ENCODE measurements around the gene LTA4H.
"Not testable (repeated sequence)": the region's sequence is repeated elsewhere in the genome, so short reads cannot be mapped to it uniquely, and the experiment has no call there.

The LTA4H gene

GRCh38 chr12:95975491-95975890 is 59.9 kb downstream of the LTA4H start:
- DNase-seq (ENCODE audit: low read depth, low spot score) = no peak
- Histone ChIP-seq H3K36me3 (ENCODE audit: control insufficient read depth, insufficient read depth, low read length) (no peaks in the 10 kb centered on the region), H3K9me3 (ENCODE audit: control insufficient read depth, insufficient read depth, low read length) (no peaks in the 10 kb centered on the region), H3K27ac (ENCODE audit: low read length) (no peak overlapping the region), H3K27me3 (ENCODE audit: control insufficient read depth, insufficient read depth, low read length) (no peaks in the 10 kb centered on the region), H3K4me1 (ENCODE audit: control insufficient read depth, insufficient read depth, low read length) (0 out of 2 replicates have a peak, but pooled peaks cover 1% of the 10 kb centered on the region), H3K4me3 (ENCODE audit: low read length) (no peak overlapping the region)
- WGBS (ENCODE audit: insufficient coverage, insufficient read length) = no CpG with 5 or more reads among the region's 4 CpGs

GRCh38 chr12:95974358-95974757 is 61.0 kb downstream of the LTA4H start:
- Histone ChIP-seq H3K36me3 (ENCODE audit: control insufficient read depth, insufficient read depth, low read length) (no peaks in the 10 kb centered on the region), H3K27me3 (ENCODE audit: control insufficient read depth, insufficient read depth, low read length) (no peaks in the 10 kb centered on the region), H3K4me3 (ENCODE audit: low read length) (no peak overlapping the region), H3K9me3 (ENCODE audit: control insufficient read depth, insufficient read depth, low read length) (no peaks in the 10 kb centered on the region), H3K27ac (ENCODE audit: low read length) (no peak overlapping the region), H3K4me1 (ENCODE audit: control insufficient read depth, insufficient read depth, low read length) (peaks cover 1% of the 10 kb centered on the region; the same call in 1 of the 2 replicates)
- WGBS (ENCODE audit: insufficient coverage, insufficient read length) = no CpG with 5 or more reads among the region's 2 CpGs
- DNase-seq (ENCODE audit: low read depth, low spot score) = no peak

- H3K27ac ChIP-seq (ENCODE audit: low read length) = no peak overlapping the region
- WGBS (ENCODE audit: insufficient coverage, insufficient read length) = no CpG with 5 or more reads among the region's 4 CpGs
Observed at GRCh38 chr12:95972832-95973456, 62.4 kb downstream of the LTA4H start.

GRCh38 chr12:95970905-95971304 is 64.5 kb downstream of the LTA4H start:
- Histone ChIP-seq H3K4me1 (ENCODE audit: control insufficient read depth, insufficient read depth, low read length) (no peaks in the 10 kb centered on the region; the same call in 1 of the 2 replicates), H3K4me3 (ENCODE audit: low read length) (no peak overlapping the region), H3K27ac (ENCODE audit: low read length) (no peak overlapping the region), H3K36me3 (ENCODE audit: control insufficient read depth, insufficient read depth, low read length) (no peaks in the 10 kb centered on the region), H3K27me3 (ENCODE audit: control insufficient read depth, insufficient read depth, low read length) (no peaks in the 10 kb centered on the region), H3K9me3 (ENCODE audit: control insufficient read depth, insufficient read depth, low read length) (no peaks in the 10 kb centered on the region)
- no CpG with 5 or more reads among the region's 7 CpGs for WGBS (ENCODE audit: insufficient coverage, insufficient read length)
- DNase-seq (ENCODE audit: low read depth, low spot score) = peak; percentile 61

More at GRCh38 chr12:95972832-95973456, 62.4 kb downstream of the LTA4H start:
- Histone ChIP-seq H3K4me1 (ENCODE audit: control insufficient read depth, insufficient read depth, low read length) (peaks cover 1% of the 10 kb centered on the region; the same call in 1 of the 2 replicates), H3K36me3 (ENCODE audit: control insufficient read depth, insufficient read depth, low read length) (no peaks in the 10 kb centered on the region), H3K27me3 (ENCODE audit: control insufficient read depth, insufficient read depth, low read length) (no peaks in the 10 kb centered on the region), H3K9me3 (ENCODE audit: control insufficient read depth, insufficient read depth, low read length) (no peaks in the 10 kb centered on the region), H3K4me3 (ENCODE audit: low read length) (no peak overlapping the region)
- DNase-seq (ENCODE audit: low read depth, low spot score) = no peak

- H3K4me3 ChIP-seq (ENCODE audit: low read length); DNase-seq (ENCODE audit: low read depth, low spot score); H3K27me3 ChIP-seq (ENCODE audit: control insufficient read depth, insufficient read depth, low read length); H3K27ac ChIP-seq (ENCODE audit: low read length); H3K9me3 ChIP-seq (ENCODE audit: control insufficient read depth, insufficient read depth, low read length); H3K4me1 ChIP-seq (ENCODE audit: control insufficient read depth, insufficient read depth, low read length); H3K36me3 ChIP-seq (ENCODE audit: control insufficient read depth, insufficient read depth, low read length): not testable (repeated sequence)
- WGBS (ENCODE audit: insufficient coverage, insufficient read length) = no CpG with 5 or more reads among the region's 28 CpGs
Observed at GRCh38 chr12:95969116-95969515, 66.3 kb downstream of the LTA4H start.

- H3K36me3 ChIP-seq (ENCODE audit: control insufficient read depth, insufficient read depth, low read length) = no peaks in the 10 kb centered on the region
- no peak overlapping the region for H3K4me3 ChIP-seq (ENCODE audit: low read length)
- H3K27me3 ChIP-seq (ENCODE audit: control insufficient read depth, insufficient read depth, low read length) = no peaks in the 10 kb centered on the region
- no peaks in the 10 kb centered on the region for H3K9me3 ChIP-seq (ENCODE audit: control insufficient read depth, insufficient read depth, low read length)
- WGBS (ENCODE audit: insufficient coverage, insufficient read length) = no CpG with 5 or more reads among the region's 2 CpGs
- H3K4me1 ChIP-seq (ENCODE audit: control insufficient read depth, insufficient read depth, low read length) = no peaks in the 10 kb centered on the region; the same call in 1 of the 2 replicates
- no peak overlapping the region for H3K27ac ChIP-seq (ENCODE audit: low read length)
- no peak for DNase-seq (ENCODE audit: low read depth, low spot score)
Observed at GRCh38 chr12:95967301-95967700, 68.1 kb downstream of the LTA4H start.

- H3K4me3 ChIP-seq (ENCODE audit: low read length) = no peak overlapping the region
- H3K36me3 ChIP-seq (ENCODE audit: control insufficient read depth, insufficient read depth, low read length) = no peaks in the 10 kb centered on the region
- no peaks in the 10 kb centered on the region; the same call in 1 of the 2 replicates for H3K4me1 ChIP-seq (ENCODE audit: control insufficient read depth, insufficient read depth, low read length)
- no peak overlapping the region for H3K27ac ChIP-seq (ENCODE audit: low read length)
- no peaks in the 10 kb centered on the region for H3K27me3 ChIP-seq (ENCODE audit: control insufficient read depth, insufficient read depth, low read length)
- no peak for DNase-seq (ENCODE audit: low read depth, low spot score)
- no CpG with 5 or more reads among the region's 7 CpGs for WGBS (ENCODE audit: insufficient coverage, insufficient read length)
- H3K9me3 ChIP-seq (ENCODE audit: control insufficient read depth, insufficient read depth, low read length) = no peaks in the 10 kb centered on the region
Observed at GRCh38 chr12:95966287-95966870, 69.0 kb downstream of the LTA4H start.

- Histone ChIP-seq H3K4me3 (ENCODE audit: low read length) (no peak overlapping the region), H3K36me3 (ENCODE audit: control insufficient read depth, insufficient read depth, low read length) (no peaks in the 10 kb centered on the region), H3K27me3 (ENCODE audit: control insufficient read depth, insufficient read depth, low read length) (no peaks in the 10 kb centered on the region), H3K27ac (ENCODE audit: low read length) (no peak overlapping the region), H3K4me1 (ENCODE audit: control insufficient read depth, insufficient read depth, low read length) (no peaks in the 10 kb centered on the region), H3K9me3 (ENCODE audit: control insufficient read depth, insufficient read depth, low read length) (no peaks in the 10 kb centered on the region)
- DNase-seq (ENCODE audit: low read depth, low spot score) = no peak
- no CpG with 5 or more reads among the region's 2 CpGs for WGBS (ENCODE audit: insufficient coverage, insufficient read length)
Observed at GRCh38 chr12:95963096-95963495, 72.3 kb downstream of the LTA4H start.

- H3K4me3 ChIP-seq (ENCODE audit: low read length) = no peak overlapping the region
- H3K27me3 ChIP-seq (ENCODE audit: control insufficient read depth, insufficient read depth, low read length) = no peaks in the 10 kb centered on the region
- WGBS (ENCODE audit: insufficient coverage, insufficient read length) = no CpG with 5 or more reads among the region's 7 CpGs
- no peaks in the 10 kb centered on the region for H3K9me3 ChIP-seq (ENCODE audit: control insufficient read depth, insufficient read depth, low read length)
- no peaks in the 10 kb centered on the region for H3K36me3 ChIP-seq (ENCODE audit: control insufficient read depth, insufficient read depth, low read length)
- DNase-seq (ENCODE audit: low read depth, low spot score) = no peak
- no peak overlapping the region for H3K27ac ChIP-seq (ENCODE audit: low read length)
- H3K4me1 ChIP-seq (ENCODE audit: control insufficient read depth, insufficient read depth, low read length) = no peaks in the 10 kb centered on the region
Observed at GRCh38 chr12:95962222-95962621, 73.2 kb downstream of the LTA4H start.

- H3K4me1 ChIP-seq (ENCODE audit: control insufficient read depth, insufficient read depth, low read length) = 0 out of 2 replicates have a peak, but pooled peaks cover 1% of the 10 kb centered on the region
- H3K4me3 ChIP-seq (ENCODE audit: low read length) = no peak overlapping the region
- no peak overlapping the region for H3K27ac ChIP-seq (ENCODE audit: low read length)
- no CpG with 5 or more reads among the region's 5 CpGs for WGBS (ENCODE audit: insufficient coverage, insufficient read length)
- DNase-seq (ENCODE audit: low read depth, low spot score) = no peak
- no peaks in the 10 kb centered on the region for H3K27me3 ChIP-seq (ENCODE audit: control insufficient read depth, insufficient read depth, low read length)
- H3K9me3 ChIP-seq (ENCODE audit: control insufficient read depth, insufficient read depth, low read length) = no peaks in the 10 kb centered on the region
- H3K36me3 ChIP-seq (ENCODE audit: control insufficient read depth, insufficient read depth, low read length) = no peaks in the 10 kb centered on the region
Observed at GRCh38 chr12:95960241-95960640, 75.1 kb downstream of the LTA4H start.

GRCh38 chr12:95959107-95959506 is 76.3 kb downstream of the LTA4H start:
- Histone ChIP-seq H3K27ac (ENCODE audit: low read length) (no peak overlapping the region), H3K4me3 (ENCODE audit: low read length) (no peak overlapping the region), H3K27me3 (ENCODE audit: control insufficient read depth, insufficient read depth, low read length) (no peaks in the 10 kb centered on the region), H3K4me1 (ENCODE audit: control insufficient read depth, insufficient read depth, low read length) (0 out of 2 replicates have a peak, but pooled peaks cover 1% of the 10 kb centered on the region), H3K36me3 (ENCODE audit: control insufficient read depth, insufficient read depth, low read length) (no peaks in the 10 kb centered on the region), H3K9me3 (ENCODE audit: control insufficient read depth, insufficient read depth, low read length) (no peaks in the 10 kb centered on the region)
- DNase-seq (ENCODE audit: low read depth, low spot score) = no peak
- no CpG with 5 or more reads among the region's 1 CpG for WGBS (ENCODE audit: insufficient coverage, insufficient read length)

Data from iPS DF 6.9 (cell line).